H1 (cell line): Measurements from ENCODE around the gene HOMER3. TPM values are rescaled to one million over a fixed set of nuclear protein-coding genes. Genes with fewer than 3 reads are reported as not detected.

Experiments used
- CTCF ChIA-PET: fragments of 300-600 bp; sonication (Branson Sonifier 250); formaldehyde crosslinking; loops from one replicate; lab custom pipeline; 2021; ENCODE audit not compliant: partially characterized antibody; lab: Charles Lee
- POLR2A ChIA-PET: fragments of 300-600 bp; sonication (Branson Sonifier 250); formaldehyde crosslinking; loops from one replicate; lab custom pipeline; 2021; ENCODE audit warnings: inconsistent platforms; ENCODE audit not compliant: partially characterized antibody; lab: Charles Lee
- DNase-seq, 2 experiments: peaks; one replicate each; pipeline versions ENCODE4 v3.0.0 to v3.0.0-alpha.2; 2010 to 2022; ENCODE audit warnings: low spot score in 2 of 2, low read depth in 1 of 2, mixed read lengths in 1 of 2
- FAIRE-seq: peaks from 2 replicates; lab custom pipeline; 2011; peaks lifted over from hg19 to GRCh38; lab: Jason Lieb, UNC
- H2AFZ ChIP-seq: 2 replicates; pipeline ENCODE4 v1.8.1; 2012; ENCODE audit warnings: low read length, inconsistent platforms
- H2AK5ac ChIP-seq: 2 replicates; pipeline ENCODE4 v1.6.1; 2013; ENCODE audit warnings: low read depth, low read length
- H2BK120ac ChIP-seq: replicated peaks from 2 replicates; pipeline ENCODE3; 2013; ENCODE audit warnings: low read depth, low read length, inconsistent platforms
- H2BK12ac ChIP-seq: 2 replicates; pipeline ENCODE4 v1.6.1; 2013; ENCODE audit warnings: low read depth, low read length
- H2BK15ac ChIP-seq: 2 replicates; pipeline ENCODE4 v1.6.1; 2013; ENCODE audit warnings: low read length
- H2BK20ac ChIP-seq: 2 replicates; pipeline ENCODE4 v1.6.1; 2013; ENCODE audit warnings: low read length
- H2BK5ac ChIP-seq: 2 replicates; pipeline ENCODE4 v1.6.1; 2013; ENCODE audit warnings: low read depth, low read length
- H3K14ac ChIP-seq: 2 replicates; pipeline ENCODE4 v1.6.1; 2013; ENCODE audit warnings: inconsistent platforms; ENCODE audit not compliant: insufficient read length
- H3K18ac ChIP-seq: 2 replicates; pipeline ENCODE4 v1.6.1; 2013; ENCODE audit warnings: low read length; ENCODE audit errors: extremely low read depth
- H3K23ac ChIP-seq: 2 replicates; pipeline ENCODE4 v1.6.1; 2013; ENCODE audit warnings: inconsistent platforms; ENCODE audit not compliant: insufficient read length
- H3K23me2 ChIP-seq: 2 replicates; pipeline ENCODE4 v1.6.1; 2013; ENCODE audit warnings: low read depth, low read length
- H3K27ac ChIP-seq: 2 replicates; pipeline ENCODE4 v1.6.1; 2011; ENCODE audit warnings: low read depth, low read length, inconsistent platforms
- H3K27me3 ChIP-seq, 4 experiments: replicated peaks in 1 of 4; 1 replicate in 1 of 4; 2 replicates in 3 of 4; pipeline versions ENCODE4 v1.6.1 to v1.8.1; 2011 to 2013; ENCODE audit warnings: low read length in 3 of 4, mild to moderate bottlenecking in 3 of 4, inconsistent platforms in 2 of 4, mixed read lengths in 2 of 4, moderate library complexity in 1 of 4; ENCODE audit not compliant: control insufficient read depth in 3 of 4, insufficient read depth in 3 of 4; ENCODE audit errors: extremely low read depth in 1 of 4
- H3K36me3 ChIP-seq, 4 experiments: 2 replicates each; pipeline versions ENCODE4 v1.6.1 to v1.8.1; 2011 to 2013; ENCODE audit warnings: mild to moderate bottlenecking in 4 of 4, low read length in 3 of 4, moderate library complexity in 2 of 4, control low read depth in 1 of 4, inconsistent platforms in 1 of 4; ENCODE audit not compliant: insufficient read depth in 4 of 4, control insufficient read depth in 2 of 4
- H3K4ac ChIP-seq: replicated peaks from 2 replicates; pipeline ENCODE3; 2013; ENCODE audit warnings: low read length, low read depth, mixed read lengths, inconsistent platforms; ENCODE audit not compliant: insufficient read length
- H3K4me1 ChIP-seq, 4 experiments: replicated peaks in 1 of 4; 1 replicate in 1 of 4; 2 replicates in 3 of 4; pipeline versions ENCODE4 v1.6.1 to v1.8.1; 2011 to 2013; ENCODE audit warnings: low read length in 3 of 4, inconsistent platforms in 2 of 4, mixed read lengths in 1 of 4; ENCODE audit not compliant: insufficient read depth in 4 of 4, control insufficient read depth in 3 of 4
- H3K4me2 ChIP-seq, 2 experiments: 2 replicates each; pipeline versions ENCODE4 v1.6.1 to v1.8.1; 2011 to 2013; ENCODE audit warnings: low read depth in 2 of 2, low read length in 2 of 2, control low read depth in 1 of 2, inconsistent platforms in 1 of 2, mild to moderate bottlenecking in 1 of 2; ENCODE audit not compliant: insufficient read depth in 1 of 2
- H3K4me3 ChIP-seq, 4 experiments: fragments of 200-600, 300-600 bp in 1 of 4; sonication (generic), shearing (Covaris generic), sonication (Bioruptor Twin) in 1 of 4; 2 replicates each; pipeline versions ENCODE4 v1.5.1 to v1.8.1; 2011 to 2016; ENCODE audit warnings: low read length in 4 of 4, low read depth in 3 of 4, control low read depth in 2 of 4, inconsistent platforms in 2 of 4, mild to moderate bottlenecking in 2 of 4, mixed read lengths in 1 of 4, moderate library complexity in 1 of 4; ENCODE audit not compliant: insufficient read depth in 2 of 4; ENCODE audit errors: extremely low read depth in 1 of 4
- H3K56ac ChIP-seq: replicated peaks from 2 replicates; pipeline ENCODE3; 2013; ENCODE audit warnings: low read depth, mild to moderate bottlenecking, mixed read lengths, low read length, inconsistent platforms; ENCODE audit not compliant: insufficient read length
- H3K79me1 ChIP-seq: 2 replicates; pipeline ENCODE4 v1.6.1; 2013; ENCODE audit warnings: low read depth, low read length, control low read depth
- H3K79me2 ChIP-seq, 2 experiments: 2 replicates each; pipeline versions ENCODE4 v1.6.1 to v1.8.1; 2012 to 2013; ENCODE audit warnings: low read length in 2 of 2, mild to moderate bottlenecking in 2 of 2, inconsistent platforms in 1 of 2; ENCODE audit not compliant: insufficient read depth in 2 of 2, control insufficient read depth in 1 of 2
- H3K9ac ChIP-seq, 4 experiments: replicated peaks in 1 of 4; 1 replicate in 1 of 4; 2 replicates in 3 of 4; pipeline versions ENCODE4 v1.6.1 to v1.8.1; 2011 to 2013; ENCODE audit warnings: low read depth in 3 of 4, low read length in 3 of 4, control low read depth in 2 of 4, mild to moderate bottlenecking in 2 of 4, moderate library complexity in 2 of 4, inconsistent platforms in 1 of 4; ENCODE audit errors: extremely low read depth in 1 of 4
- H3K9me3 ChIP-seq, 2 experiments: 2 replicates each; pipeline versions ENCODE4 v1.6.1 to v1.8.1; 2012 to 2013; ENCODE audit warnings: mild to moderate bottlenecking in 2 of 2, moderate library complexity in 2 of 2, control low read depth in 1 of 2, inconsistent platforms in 1 of 2, low read depth in 1 of 2, low read length in 1 of 2, mixed read lengths in 1 of 2; ENCODE audit not compliant: insufficient read depth in 2 of 2
- H4K20me1 ChIP-seq, 2 experiments: replicated peaks in 1 of 2; 2 replicates each; pipeline versions ENCODE3 to v1.8.1; 2011 to 2013; ENCODE audit warnings: inconsistent platforms in 2 of 2, low read length in 2 of 2, mild to moderate bottlenecking in 1 of 2; ENCODE audit not compliant: insufficient read depth in 2 of 2, control insufficient read depth in 1 of 2
- H4K5ac ChIP-seq: 2 replicates; pipeline ENCODE4 v1.6.1; 2013; ENCODE audit warnings: low read length, low read depth, mixed read lengths, inconsistent platforms; ENCODE audit not compliant: insufficient read length
- H4K8ac ChIP-seq: 2 replicates; pipeline ENCODE4 v1.8.0; 2013; ENCODE audit warnings: mild to moderate bottlenecking, moderate library complexity, low read length, inconsistent platforms; ENCODE audit not compliant: insufficient read depth; ENCODE audit errors: extremely low read depth
- H4K91ac ChIP-seq: replicated peaks from 2 replicates; pipeline ENCODE3; 2013; ENCODE audit warnings: low read length, mixed read lengths, inconsistent platforms; ENCODE audit not compliant: insufficient read length
- ASH2L ChIP-seq: fragments of 200-600, 300-600 bp; sonication (generic); IDR thresholded peaks from one replicate; pipeline ENCODE4 v1.7.1; 2017; ENCODE audit warnings: low read length
- ATF3 ChIP-seq: IDR thresholded peaks from 2 replicates; pipeline ENCODE4 v1.6.1; 2011; ENCODE audit warnings: low read depth, mild to moderate bottlenecking, low read length; ENCODE audit not compliant: insufficient read depth
- BACH1 ChIP-seq: IDR thresholded peaks from 2 replicates; pipeline ENCODE4 v1.6.1; 2012; ENCODE audit warnings: low read length, improper control_type of control experiment
- CTBP2 ChIP-seq: IDR thresholded peaks from 2 replicates; pipeline ENCODE4 v1.7.0; 2011; ENCODE audit warnings: borderline replicate concordance, mild to moderate bottlenecking, moderate library complexity, mixed read lengths, low read length; ENCODE audit not compliant: insufficient read depth, insufficient read length
- EGR1 ChIP-seq: IDR thresholded peaks from 2 replicates; pipeline ENCODE4 v1.6.1; 2011; ENCODE audit warnings: low read depth, low read length, borderline replicate concordance
- JUND ChIP-seq: IDR thresholded peaks from 2 replicates; pipeline ENCODE4 v1.6.1; 2011; ENCODE audit warnings: mild to moderate bottlenecking, improper control_type of control experiment, low read length
- NANOG ChIP-seq: IDR thresholded peaks from 2 replicates; pipeline ENCODE4 v1.6.1; 2011; ENCODE audit warnings: low read length, low read depth, mild to moderate bottlenecking, inconsistent platforms; ENCODE audit not compliant: insufficient read depth, poor library complexity, severe bottlenecking
- RXRA ChIP-seq: IDR thresholded peaks from 2 replicates; pipeline ENCODE4 v1.6.1; 2011; ENCODE audit warnings: low read depth, mild to moderate bottlenecking, low read length, moderate library complexity; ENCODE audit not compliant: insufficient read depth
- SIN3A ChIP-seq, 2 experiments: IDR thresholded peaks in 1 of 2; conservative IDR thresholded peaks in 1 of 2; 2 replicates each; pipeline ENCODE4 v1.6.1; 2011 to 2012; ENCODE audit warnings: low read length in 2 of 2, improper control_type of control experiment in 1 of 2, low read depth in 1 of 2, mild to moderate bottlenecking in 1 of 2
- SIRT6 ChIP-seq: IDR thresholded peaks from one replicate; pipeline ENCODE4 v1.7.1; 2012; ENCODE audit warnings: low read length, inconsistent platforms
- SRF ChIP-seq: IDR thresholded peaks from 2 replicates; pipeline ENCODE4 v1.6.1; 2011; ENCODE audit warnings: mild to moderate bottlenecking, low read depth, low read length, moderate library complexity
- TCF12 ChIP-seq: IDR thresholded peaks from 2 replicates; pipeline ENCODE4 v1.6.1; 2011; ENCODE audit warnings: low read depth, mild to moderate bottlenecking, low read length
- TEAD4 ChIP-seq: IDR thresholded peaks from 2 replicates; pipeline ENCODE4 v1.6.1; 2012; ENCODE audit warnings: low read depth, low read length, inconsistent platforms, mixed read lengths
- YY1 ChIP-seq: IDR thresholded peaks from 2 replicates; pipeline ENCODE4 v1.6.1; 2011; ENCODE audit warnings: low read depth, mild to moderate bottlenecking, low read length
- WGBS, 2 experiments: shearing (Covaris generic) in 1 of 2; methylation state at CpG; one replicate each; pipeline versions ENCODE4 v1.1.6 to v1.1.7; 2013 to 2015; ENCODE audit warnings: low lambda C conversion rate in 2 of 2, mixed read lengths in 2 of 2, inconsistent platforms in 1 of 2, low coverage in 1 of 2, missing lambda C conversion rate in 1 of 2; ENCODE audit not compliant: insufficient replicate concordance in 2 of 2, insufficient coverage in 1 of 2, insufficient read length in 1 of 2; ENCODE audit errors: extremely low coverage in 1 of 2, missing lambda C conversion rate in 1 of 2; 5-methylcytosine and 5-hydroxymethylcytosine counted together
- polyA plus RNA-seq, 7 experiments: library from polyadenylated mRNA; depleted of rRNA in 3 of 7; stranded (reverse) in 5 of 7; unstranded in 2 of 7; fragments of >200 nt in 5 of 7; fragments of 200-250 nt in 2 of 7; gene quantifications; 1 replicate in 5 of 7; 2 replicates in 1 of 7; 4 replicates in 1 of 7; pipeline versions ENCODE4 v1.2.1 to v1.2.3, GENCODE V29; 2011 to 2013; ENCODE audit warnings: missing spikeins in 2 of 7, mixed read lengths in 2 of 7
- total RNA-seq: library from RNA; stranded (reverse); fragmentation: NEBNext Ultra II Directional; extraction: Animal tissue kit (Norgen Biotek cat#: 25700); gene quantifications from 2 replicates; pipeline ENCODE4 v1.2.1, GENCODE V29; 2021

HOMER3 gene
- total and polyA plus RNA-seq, 2 of the 8 experiments (the other 6 are each of a cell fraction or from before 2014, with no cell fraction given), result 28.3 to 41.6 TPM

- Histone ChIP-seq H2BK20ac (no peak overlapping the region), H4K5ac (no peak overlapping the region), H3K79me1 (no peaks in the 10 kb centered on the region), H3K4me2 (no peak overlapping the region), H3K56ac (no peak overlapping the region), H3K9me3 (no peaks in the 10 kb centered on the region), H2BK120ac (no peak overlapping the region), H3K23ac (no peak overlapping the region), H3K79me2 (no peaks in the 10 kb centered on the region), H3K27me3 (no peaks in the 10 kb centered on the region), H3K27ac (no peak overlapping the region), H3K4me3 (no peak overlapping the region), H3K18ac (no peak overlapping the region), H3K4me1 (peaks cover 0 to 10% (median 5%) of the 10 kb centered on the region in 4 experiments; a peak in 6 of 7 replicates), H2AK5ac (no peak overlapping the region), H4K8ac (no peak overlapping the region), H2BK5ac (no peak overlapping the region), H3K14ac (no peak overlapping the region), H3K23me2 (peaks cover 8% of the 10 kb centered on the region; the same call in 1 of the 2 replicates), H3K4ac (no peak overlapping the region), H2BK15ac (no peak overlapping the region), H4K20me1 (peaks cover 10 to 39% of the 10 kb centered on the region in 2 experiments), H3K9ac (no peak overlapping the region), H2AFZ (no peak overlapping the region), H2BK12ac (no peak overlapping the region), H3K36me3 (peaks cover 6 to 40% (median 18%) of the 10 kb centered on the region in 4 experiments), H4K91ac (no peak overlapping the region)
- DNase-seq (no peak), FAIRE-seq (no peak)
- POLR2A ChIA-PET, result interaction anchor here (0.6 to 8.3 kb wide), 11 partner anchors 8 to 357 kb away, joined by 3 to 94 read pairs (median 5); partner anchors contain the start of genes COPE and DDX49
- 97% methylated on average over 19 of the region's 25 CpGs; no CpG with 5 or more reads in 1 of the 2 experiments for WGBS, 2 experiments
- CTCF ChIA-PET, result interaction anchor here (1.5 to 2.7 kb wide), 2 partner anchors 22 to 57 kb away, joined by 5 to 7 read pairs; no protein-coding TSS in a partner anchor
- TF ChIP-seq BACH1 (no peak), NANOG (no peak), YY1 (no peak), EGR1 (no peak), RXRA (no peak), TCF12 (no peak), SIN3A (conservative IDR thresholded peaks at IDR 0.05 in 1 of 2, IDR thresholded peaks at IDR 0.05 in 1 of 2; ENCODE audit: low read depth in 1 of 2, low read length in 2 of 2) (no peak), ATF3 (no peak), SRF (no peak), JUND (no peak), SIRT6 (no peak), CTBP2 (no peak), TEAD4 (no peak), ASH2L (no peak)
Observed at GRCh38 chr19:18929311-18929710, 11.7 kb downstream of the HOMER3 start.
